Stomach (tissue), 4 donors: ENCODE measurements around the gene OR13C2.

ENCODE experiments used
- CTCF ChIP-seq, 7 experiments: fragments of 450-650 bp in 4 of 7; fragments of 200-600 bp in 3 of 7; sonication (generic) in 3 of 7; IDR thresholded peaks; one replicate each; pipeline ENCODE4 v1.5.1; 2016 to 2019; ENCODE audit warnings: antibody characterized with exemption in 7 of 7, control low read depth in 2 of 7, mild to moderate bottlenecking in 1 of 7
- EP300 ChIP-seq: sonication (generic); formaldehyde crosslinking; IDR thresholded peaks from one replicate; pipeline ENCODE4 v1.6.1; 2017; ENCODE audit warnings: antibody characterized with exemption
- POLR2A ChIP-seq, 4 donors: fragments of 450-650 bp; IDR thresholded peaks; one replicate each; pipeline ENCODE4 v1.6.1; 2016; ENCODE audit warnings: antibody characterized with exemption in 4 of 4, control low read depth in 2 of 4, mild to moderate bottlenecking in 1 of 4, moderate library complexity in 1 of 4
- POLR2AphosphoS5 ChIP-seq, 3 donors: sonication (generic); formaldehyde crosslinking; IDR thresholded peaks; one replicate each; pipeline ENCODE4 v1.6.1; 2016; ENCODE audit warnings: antibody characterized with exemption in 3 of 3

GRCh38 chr9:104580562-104580961 is 24.9 kb downstream of the OR13C2 start:
- no peak for TF ChIP-seq CTCF (IDR thresholded peaks at IDR 0.05)
- TF ChIP-seq EP300: no peak
- TF ChIP-seq POLR2A (IDR thresholded peaks at IDR 0.05): no peak
- no peak for TF ChIP-seq POLR2AphosphoS5 (IDR thresholded peaks at IDR 0.05)
